GM06990 (cell line): ENCODE results near the gene L1TD1.

Source experiments
- DNase-seq: peaks from one replicate; pipeline ENCODE4 v3.0.0-alpha.2; 2011; ENCODE audit not compliant: insufficient read length; ENCODE audit errors: extremely low read depth
- H3K27me3 ChIP-seq: replicated peaks from 2 replicates; pipeline ENCODE4 v1.6.0; 2011; ENCODE audit warnings: low read length; ENCODE audit not compliant: control insufficient read depth, insufficient read depth
- H3K36me3 ChIP-seq: 2 replicates; pipeline ENCODE4 v1.5.1; 2011; ENCODE audit warnings: low read length; ENCODE audit not compliant: control insufficient read depth, insufficient read depth
- H3K4me3 ChIP-seq: replicated peaks from 2 replicates; pipeline ENCODE4 v1.5.1; 2011; ENCODE audit warnings: low read depth, mild to moderate bottlenecking, control low read depth, low read length
- CTCF ChIP-seq: IDR thresholded peaks from 2 replicates; pipeline ENCODE4 v1.5.1; 2011; ENCODE audit warnings: low read length, control low read depth, mild to moderate bottlenecking, inconsistent platforms; ENCODE audit not compliant: insufficient read depth, poor library complexity, severe bottlenecking

Gene L1TD1

GRCh38 chr1:62198069-62198780, 3.6 kb downstream of the L1TD1 start:
- TF ChIP-seq CTCF = no peak
- no peaks in the 10 kb centered on the region for H3K36me3 ChIP-seq
- H3K27me3 ChIP-seq = no peaks in the 10 kb centered on the region
- no peak for DNase-seq
- no peak overlapping the region for H3K4me3 ChIP-seq

GRCh38 chr1:62198781-62199125, 4.1 kb downstream of the L1TD1 start:
- no peaks in the 10 kb centered on the region for H3K36me3 ChIP-seq
- H3K4me3 ChIP-seq = no peak overlapping the region
- DNase-seq = no peak
- H3K27me3 ChIP-seq = no peaks in the 10 kb centered on the region
- no peak for TF ChIP-seq CTCF

GRCh38 chr1:62207187-62207586, 12.5 kb downstream of the L1TD1 start:
- no peak overlapping the region for H3K4me3 ChIP-seq
- H3K27me3 ChIP-seq = no peaks in the 10 kb centered on the region
- no peak for DNase-seq
- TF ChIP-seq CTCF = no peak
- H3K36me3 ChIP-seq = no peaks in the 10 kb centered on the region

GRCh38 chr1:62208087-62208486, 13.4 kb downstream of the L1TD1 start:
- no peak for DNase-seq
- H3K4me3 ChIP-seq = no peak overlapping the region
- H3K36me3 ChIP-seq = no peaks in the 10 kb centered on the region
- H3K27me3 ChIP-seq = no peaks in the 10 kb centered on the region
- TF ChIP-seq CTCF = no peak

- no peak for TF ChIP-seq CTCF
- Histone ChIP-seq H3K4me3 (no peak overlapping the region), H3K36me3 (no peaks in the 10 kb centered on the region)
Observed at GRCh38 chr1:62208970-62209369, 14.3 kb downstream of the L1TD1 start.

GRCh38 chr1:62209931-62210595, 15.4 kb downstream of the L1TD1 start:
- TF ChIP-seq CTCF = no peak
- DNase-seq = no peak
- H3K27me3 ChIP-seq = no peaks in the 10 kb centered on the region
- no peaks in the 10 kb centered on the region for H3K36me3 ChIP-seq
- no peak overlapping the region for H3K4me3 ChIP-seq

More at GRCh38 chr1:62208970-62209369, 14.3 kb downstream of the L1TD1 start:
- no peaks in the 10 kb centered on the region for H3K27me3 ChIP-seq
- no peak for DNase-seq
